ENCODE measurements around the gene MAGEF1. TPM values are rescaled to one million over a fixed set of nuclear protein-coding genes. Genes with fewer than 3 reads are reported as not detected.

The MAGEF1 gene
- total and polyA plus RNA-seq, 2 donors (not counting 3 experiments of a cell fraction or from before 2014, with no cell fraction given): 7.0 to 14.2 TPM

- Histone ChIP-seq H3K27ac (ENCODE audit: insufficient read depth, low read depth, low read length) (no peak overlapping the region), H3K79me2 (ENCODE audit: control insufficient read depth, insufficient read depth, low read length) (no peaks in the 10 kb centered on the region), H2AFZ (ENCODE audit: low read depth, low read length) (no peak overlapping the region), H3K4me3 (replicated peaks in 1 of 3; ENCODE audit: insufficient read depth in 1 of 3, low read depth in 1 of 3, low read length in 3 of 3) (no peak overlapping the region), H3K4me1 (ENCODE audit: control insufficient read depth, extremely low read depth, insufficient read depth, low read length) (no peaks in the 10 kb centered on the region), H3K27me3 (ENCODE audit: control insufficient read depth in 2 of 2, insufficient read depth in 2 of 2, low read length in 2 of 2) (peaks cover 3 to 7% of the 10 kb centered on the region in 2 experiments), H3K9me3 (replicated peaks; ENCODE audit: control insufficient read depth, insufficient read depth, low read length) (no peaks in the 10 kb centered on the region), H3K36me3 (ENCODE audit: control insufficient read depth in 2 of 2, extremely low read depth in 1 of 2, insufficient read depth in 2 of 2, low read length in 2 of 2) (no peaks in the 10 kb centered on the region), H4K20me1 (replicated peaks; ENCODE audit: control insufficient read depth, extremely low read depth, insufficient read depth, low read length) (no peaks in the 10 kb centered on the region), H3K4me2 (ENCODE audit: insufficient read depth, low read length) (no peak overlapping the region), H3K9me1 (replicated peaks; ENCODE audit: control insufficient read depth, extremely low read depth, insufficient read depth, low read length) (no peaks in the 10 kb centered on the region), H3K9ac (replicated peaks; ENCODE audit: extremely low read depth, insufficient read depth, low read length) (no peak overlapping the region)
- FAIRE-seq: no peak
- no peak for DNase-seq (ENCODE audit: low read depth, low spot score)
- CTCF ChIA-PET: interaction anchor here (0.8 to 4.3 kb wide), 15 partner anchors 11 to 170 kb away, joined by 3 to 30 read pairs (median 4); no protein-coding TSS in a partner anchor
- dilution Hi-C loops (cut with MboI; ENCODE audit: extremely low pct_ligation_motif_present, low sequenced_read_pairs) (no loop called here), intact Hi-C loops (cut with micrococcal nuclease) (no loop called here)
- no peak for TF ChIP-seq EZH2 (IDR thresholded peaks at IDR 0.05; ENCODE audit: borderline replicate concordance, low read depth, low read length, severe bottlenecking)
- no peak for TF ChIP-seq MYC (IDR thresholded peaks at IDR 0.05; ENCODE audit: low read depth, low read length)
- no peak for TF ChIP-seq CTCF (IDR thresholded peaks at IDR 0.05; ENCODE audit: extremely low read depth in 1 of 2, insufficient read depth in 1 of 2, low read depth in 1 of 2, low read length in 2 of 2)
- TF ChIP-seq FOS (IDR thresholded peaks at IDR 0.05; ENCODE audit: borderline replicate concordance, insufficient read depth, low read length): no peak
- TF ChIP-seq POLR2A (IDR thresholded peaks at IDR 0.05; ENCODE audit: low read depth, low read length): no peak
- TF ChIP-seq POLR2AphosphoS5 (IDR thresholded peaks at IDR 0.05; ENCODE audit: insufficient read depth, low read depth, low read length): no peak
- no peak for TF ChIP-seq MAX (IDR thresholded peaks at IDR 0.05; ENCODE audit: insufficient read depth, insufficient read length)
- POLR2A ChIA-PET: no interaction called here
- no TSS peak for BruUV-seq (replicated peaks)
Measured at GRCh38 chr3:184726497-184726896, 14.6 kb upstream of the MAGEF1 start.

All from endothelial cell of umbilical vein (primary cell).